ENCODE data around the gene ABCD3. TPM values are rescaled to one million over a fixed set of nuclear protein-coding genes. Genes with fewer than 3 reads are reported as not detected.

ABCD3 gene
- total and polyA plus RNA-seq, 7 donors, result 15.8 to 48.5 (median 37.7) TPM

DNA sequence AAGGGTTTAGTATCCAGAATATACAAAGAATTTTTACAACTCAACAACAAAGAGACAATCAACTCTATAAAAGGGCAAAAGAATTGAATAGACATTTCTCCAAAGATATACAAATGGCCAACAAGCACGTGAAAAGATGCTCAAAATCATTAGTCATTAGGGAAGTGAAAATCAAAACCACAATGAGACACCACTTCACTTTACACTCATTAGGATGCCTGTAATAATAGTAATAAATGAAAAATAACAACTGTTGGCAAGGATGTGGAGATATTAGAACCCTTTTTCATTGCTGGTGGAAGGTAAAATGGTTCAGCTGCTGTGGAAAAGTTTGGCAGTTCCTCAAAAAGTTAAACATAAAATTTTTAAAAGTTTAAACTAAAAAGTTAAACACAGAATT, 7.0 kb upstream of the ABCD3 start:
- Histone ChIP-seq H3K4me3 (no peak overlapping the region), H3K36me3 (ENCODE audit: insufficient read depth in 1 of 2, low read depth in 1 of 2) (no peaks in the 10 kb centered on the region), H3K9me3 (no peaks in the 10 kb centered on the region), H3K4me1 (no peaks in the 10 kb centered on the region), H3K27ac (no peak overlapping the region), H3K27me3 (ENCODE audit: insufficient read depth in 3 of 3, low read length in 2 of 3) (no peaks in the 10 kb centered on the region)
- no peak for ATAC-seq
- no peak for TF ChIP-seq CTCF (IDR thresholded peaks at IDR 0.05)
- DNase-seq, result no peak
- 61 to 66% (median 65%) methylated on average over 1 of the region's 1 CpG for WGBS, 3 donors
- intact Hi-C loops (cut with DNase I), result loop anchor here (10.0 kb wide), 2 partner anchors 166 to 176 kb away; partner anchors contain the start of gene ARHGAP29 (in 1 of the 2)

GRCh38 chr1:94413311-94413710, 4.9 kb upstream of the ABCD3 start:
- H3K27me3 ChIP-seq (ENCODE audit: insufficient read depth in 3 of 3, low read length in 2 of 3), result no peaks in the 10 kb centered on the region
- peaks cover 9% of the 10 kb centered on the region for H3K4me1 ChIP-seq
- DNase-seq, result no peak
- intact Hi-C loops (cut with DNase I), result loop anchor here (10.0 kb wide), 2 partner anchors 169 to 179 kb away; partner anchors contain the start of gene ARHGAP29 (in 1 of the 2)
- no peak overlapping the region for H3K27ac ChIP-seq
- no peaks in the 10 kb centered on the region for H3K36me3 ChIP-seq (ENCODE audit: insufficient read depth in 1 of 2, low read depth in 1 of 2)
- H3K4me3 ChIP-seq, result no peak overlapping the region
- ATAC-seq, result no peak
- 92 to 94% (median 92%) methylated on average over 2 of the region's 2 CpGs for WGBS, 3 donors
- no peak for TF ChIP-seq CTCF (IDR thresholded peaks at IDR 0.05)
- no peaks in the 10 kb centered on the region for H3K9me3 ChIP-seq

- peak overlapping the region; percentile 97 for H3K4me3 ChIP-seq
- no peaks in the 10 kb centered on the region for H3K9me3 ChIP-seq
- DNase-seq (no peak), ATAC-seq (no peak)
- H3K27ac ChIP-seq, result peak overlapping the region; percentile 84
- H3K36me3 ChIP-seq (ENCODE audit: insufficient read depth in 1 of 2, low read depth in 1 of 2), result no peaks in the 10 kb centered on the region
- no peak for TF ChIP-seq CTCF (IDR thresholded peaks at IDR 0.05)
- peaks cover 27% of the 10 kb centered on the region for H3K4me1 ChIP-seq
- intact Hi-C loops (cut with DNase I), result loop anchor here (10.0 kb wide), 2 partner anchors 172 to 182 kb away; partner anchors contain the start of gene ARHGAP29 (in 1 of the 2)
- 23 to 24% (median 24%) methylated on average over 15 of the region's 15 CpGs for WGBS, 3 donors
- no peaks in the 10 kb centered on the region for H3K27me3 ChIP-seq (ENCODE audit: insufficient read depth in 3 of 3, low read length in 2 of 3)
These were observed 1.1 kb upstream of the ABCD3 start for GRCh38 chr1:94416901-94417727.

DNA sequence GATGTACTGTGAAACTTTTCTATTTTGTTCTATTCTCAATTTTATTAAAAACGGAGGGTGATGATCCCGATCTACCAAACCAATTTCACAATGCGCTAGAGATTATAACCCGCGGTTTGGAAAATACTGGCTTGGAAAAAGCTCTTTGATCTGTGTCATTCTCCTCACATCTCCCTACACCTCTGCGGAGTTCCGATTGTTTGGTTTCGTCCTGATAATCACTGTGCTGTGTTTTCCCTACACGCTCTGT, 536 bp upstream of the ABCD3 start:
- DNase-seq, result no peak
- Histone ChIP-seq H3K36me3 (ENCODE audit: insufficient read depth in 1 of 2, low read depth in 1 of 2) (no peaks in the 10 kb centered on the region), H3K9me3 (no peaks in the 10 kb centered on the region), H3K27ac (peak overlapping the region; percentile 84), H3K4me1 (peaks cover 27% of the 10 kb centered on the region), H3K27me3 (ENCODE audit: insufficient read depth in 3 of 3, low read length in 2 of 3) (no peaks in the 10 kb centered on the region), H3K4me3 (peak overlapping the region; percentile 97)
- intact Hi-C loops (cut with DNase I), result loop anchor here (10.0 kb wide), 2 partner anchors 173 to 183 kb away; partner anchors contain the start of gene ARHGAP29 (in 1 of the 2)
- 1 to 4% (median 3%) methylated on average over 9 of the region's 9 CpGs for WGBS, 3 donors
- TF ChIP-seq CTCF (IDR thresholded peaks at IDR 0.05), result no peak
- no peak for ATAC-seq
